GM12891 (cell line): Measurements from ENCODE around the gene SLC35B2.

ENCODE experiments used
- DNase-seq: peaks from one replicate; pipeline ENCODE4 v3.0.0; 2011; ENCODE audit warnings: low spot score; ENCODE audit not compliant: insufficient read length
- FAIRE-seq: peaks from 2 replicates; lab custom pipeline; 2011; peaks lifted over from hg19 to GRCh38; lab: Jason Lieb, UNC
- PAX5 ChIP-seq: IDR thresholded peaks from 2 replicates; pipeline ENCODE4 v1.6.1; 2011; ENCODE audit warnings: low read length, moderate library complexity, mild to moderate bottlenecking; ENCODE audit not compliant: insufficient read depth, severe bottlenecking
- POLR2A ChIP-seq: IDR thresholded peaks from 2 replicates; pipeline ENCODE4 v1.6.1; 2011; ENCODE audit warnings: low read depth, low read length, control low read depth
- POLR2AphosphoS5 ChIP-seq: IDR thresholded peaks from 2 replicates; pipeline ENCODE4 v1.6.1; 2011; ENCODE audit warnings: low read depth, low read length, control low read depth
- POU2F2 ChIP-seq: IDR thresholded peaks from 2 replicates; pipeline ENCODE4 v1.6.1; 2011; ENCODE audit warnings: low read depth, mild to moderate bottlenecking, control low read depth, low read length, moderate library complexity
- SPI1 ChIP-seq: IDR thresholded peaks from 2 replicates; pipeline ENCODE4 v1.6.1; 2011; ENCODE audit warnings: low read depth, low read length, control low read depth
- TAF1 ChIP-seq: IDR thresholded peaks from 2 replicates; pipeline ENCODE4 v1.6.1; 2011; ENCODE audit warnings: low read depth, low read length, control low read depth

The SLC35B2 gene

DNA sequence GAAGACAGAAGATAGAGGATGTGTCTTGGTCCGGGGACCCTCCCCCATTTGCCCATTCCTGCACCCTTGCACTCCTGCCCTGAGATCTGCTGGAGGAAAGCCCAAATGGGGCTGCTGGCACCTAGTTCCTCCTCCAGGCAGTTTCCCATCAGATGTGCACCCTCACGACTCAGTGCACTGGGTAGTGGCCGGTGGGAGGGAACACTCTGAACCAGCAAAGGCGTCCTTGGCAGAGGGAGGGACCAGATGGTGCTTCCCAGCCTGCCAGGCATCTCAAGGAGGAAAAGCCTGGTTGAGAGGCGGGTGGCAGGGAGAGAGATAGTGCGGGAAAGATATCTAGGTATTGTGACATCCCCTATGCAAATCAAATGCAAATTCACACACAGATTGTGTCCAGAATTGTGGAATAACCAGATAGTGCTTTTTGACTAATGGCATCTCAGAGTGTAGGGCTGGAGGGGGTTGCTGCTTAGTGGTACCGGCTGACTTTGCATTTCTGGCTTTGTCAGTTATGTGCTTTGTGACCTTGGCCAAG lies 32.5 kb upstream of the SLC35B2 start:
- no peak for FAIRE-seq
- no peak for TF ChIP-seq POU2F2
- TF ChIP-seq PAX5 = no peak
- TF ChIP-seq TAF1 = no peak
- DNase-seq = no peak

DNA sequence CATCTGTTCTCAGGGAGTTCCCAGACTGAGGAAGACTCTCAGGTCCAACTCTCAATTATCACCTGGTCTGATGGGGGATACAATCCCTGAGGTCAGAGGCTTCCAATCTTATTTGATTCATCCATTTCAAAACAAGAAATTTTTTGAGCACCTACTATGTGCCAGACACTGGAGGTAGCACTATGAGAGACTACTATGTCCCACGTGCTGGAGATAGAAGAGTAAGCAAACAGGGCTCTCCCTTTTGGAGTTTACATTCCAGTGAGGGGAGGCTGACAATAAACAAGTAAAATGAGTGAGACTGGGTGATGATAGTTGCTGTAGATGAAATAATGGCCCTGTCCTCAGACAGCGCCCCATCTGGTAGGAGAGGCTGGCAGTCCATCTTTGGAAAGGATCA lies 29.4 kb upstream of the SLC35B2 start:
- DNase-seq (no peak), FAIRE-seq (no peak)
- TF ChIP-seq TAF1 = no peak
- TF ChIP-seq POLR2AphosphoS5 = no peak
- TF ChIP-seq POU2F2 = no peak
- no peak for TF ChIP-seq POLR2A
- TF ChIP-seq PAX5 = no peak
- TF ChIP-seq SPI1 = no peak

DNA sequence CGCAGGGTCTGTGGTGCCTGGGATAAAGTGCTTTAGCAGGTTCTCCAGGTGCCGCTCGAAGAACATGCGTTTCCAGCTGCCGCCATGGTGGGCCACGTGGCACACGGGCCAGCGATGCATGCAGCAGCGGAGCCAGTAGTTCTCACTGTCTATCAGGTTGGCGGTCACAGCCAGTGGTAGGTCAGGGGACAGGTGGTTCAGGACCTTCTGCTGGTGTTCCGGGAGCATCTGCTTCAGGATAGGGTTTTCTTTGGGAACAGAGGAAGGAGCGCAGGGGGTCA lies 28.9 kb upstream of the SLC35B2 start:
- TF ChIP-seq PAX5 (no peak), TAF1 (no peak), POU2F2 (no peak), SPI1 (no peak), POLR2AphosphoS5 (no peak), POLR2A (no peak)
- FAIRE-seq (no peak), DNase-seq (no peak)

DNA sequence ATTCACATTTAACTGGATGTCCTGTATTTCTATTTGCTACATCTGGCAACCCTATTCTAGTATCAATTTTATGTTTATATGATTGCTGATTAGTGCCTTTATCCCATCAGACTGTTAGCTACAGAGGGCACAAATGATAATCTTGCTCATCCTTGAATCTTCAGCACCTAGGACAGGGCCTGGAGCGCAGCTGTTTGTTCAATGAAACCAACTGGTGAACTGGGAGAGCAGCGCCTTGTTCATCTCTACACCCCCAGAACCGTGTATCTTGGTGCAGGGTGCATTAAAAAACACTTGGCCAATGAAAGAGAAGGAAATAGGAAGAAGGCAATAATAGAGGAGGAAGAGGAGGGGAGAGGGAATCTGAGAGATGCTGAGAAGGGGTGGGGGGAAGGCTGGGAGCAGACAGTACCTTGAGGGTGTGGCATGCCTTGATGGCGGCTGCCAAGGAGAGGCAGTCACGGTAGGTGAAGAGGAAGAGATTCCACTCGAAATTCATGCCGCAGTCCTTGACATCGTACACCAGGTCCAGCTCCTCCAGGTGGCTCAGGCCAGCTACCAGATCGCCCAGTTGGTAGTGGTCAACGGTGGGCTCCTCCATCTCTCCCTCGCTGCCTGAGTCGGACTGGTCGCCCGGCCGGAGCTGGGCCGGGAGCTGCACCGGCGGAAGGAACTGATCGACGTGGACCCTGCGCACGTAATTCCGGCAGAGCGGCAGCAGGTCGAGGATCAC lies 28.4 kb upstream of the SLC35B2 start:
- FAIRE-seq (no peak), DNase-seq (no peak)
- no peak for TF ChIP-seq TAF1
- no peak for TF ChIP-seq POLR2A
- no peak for TF ChIP-seq POLR2AphosphoS5

DNA sequence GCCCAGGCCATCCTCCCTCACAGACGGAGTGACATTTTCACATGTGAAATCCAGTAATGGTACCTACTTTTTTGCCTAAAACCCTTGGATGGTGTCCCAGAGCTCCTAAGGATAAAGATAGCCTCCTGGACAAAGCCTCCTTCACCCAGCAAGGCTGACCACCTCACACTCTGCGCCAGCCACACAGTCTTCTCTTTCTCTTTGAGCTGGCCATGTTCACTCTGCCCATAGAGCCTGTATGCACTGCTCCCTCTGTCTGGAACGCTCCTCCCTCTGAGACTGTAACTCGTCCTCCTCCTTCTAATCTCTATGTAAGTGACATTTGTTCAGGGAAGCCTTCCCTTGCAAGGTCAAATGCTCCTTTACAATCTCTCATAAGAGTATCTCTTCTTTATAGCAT lies 27.5 kb upstream of the SLC35B2 start:
- DNase-seq = no peak
- TF ChIP-seq PAX5 (no peak), POU2F2 (no peak), SPI1 (no peak), TAF1 (no peak), POLR2AphosphoS5 (no peak), POLR2A (no peak)
- FAIRE-seq = no peak

DNA sequence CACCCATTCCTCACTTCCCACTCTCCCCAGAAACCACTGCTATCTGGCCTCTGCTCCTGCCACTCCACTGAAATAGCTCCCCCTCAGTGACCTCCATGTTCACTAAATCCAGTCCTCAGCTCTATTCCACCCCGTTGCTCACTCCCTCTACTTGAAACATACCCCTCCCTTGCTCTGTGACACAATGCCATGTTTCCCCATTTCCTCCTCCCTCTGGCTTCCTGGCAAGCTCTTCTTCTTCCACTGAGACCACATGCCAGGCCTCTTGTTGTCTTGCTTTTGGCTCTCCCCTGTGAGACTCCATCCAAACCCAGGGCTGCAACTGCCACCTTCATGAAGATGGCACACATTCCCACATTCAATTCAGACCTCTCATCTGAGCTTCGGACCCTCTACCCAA lies 26.8 kb upstream of the SLC35B2 start:
- no peak for DNase-seq
- TF ChIP-seq TAF1 (no peak), PAX5 (no peak), POLR2AphosphoS5 (no peak), POU2F2 (no peak), POLR2A (no peak), SPI1 (no peak)
- no peak for FAIRE-seq

DNA sequence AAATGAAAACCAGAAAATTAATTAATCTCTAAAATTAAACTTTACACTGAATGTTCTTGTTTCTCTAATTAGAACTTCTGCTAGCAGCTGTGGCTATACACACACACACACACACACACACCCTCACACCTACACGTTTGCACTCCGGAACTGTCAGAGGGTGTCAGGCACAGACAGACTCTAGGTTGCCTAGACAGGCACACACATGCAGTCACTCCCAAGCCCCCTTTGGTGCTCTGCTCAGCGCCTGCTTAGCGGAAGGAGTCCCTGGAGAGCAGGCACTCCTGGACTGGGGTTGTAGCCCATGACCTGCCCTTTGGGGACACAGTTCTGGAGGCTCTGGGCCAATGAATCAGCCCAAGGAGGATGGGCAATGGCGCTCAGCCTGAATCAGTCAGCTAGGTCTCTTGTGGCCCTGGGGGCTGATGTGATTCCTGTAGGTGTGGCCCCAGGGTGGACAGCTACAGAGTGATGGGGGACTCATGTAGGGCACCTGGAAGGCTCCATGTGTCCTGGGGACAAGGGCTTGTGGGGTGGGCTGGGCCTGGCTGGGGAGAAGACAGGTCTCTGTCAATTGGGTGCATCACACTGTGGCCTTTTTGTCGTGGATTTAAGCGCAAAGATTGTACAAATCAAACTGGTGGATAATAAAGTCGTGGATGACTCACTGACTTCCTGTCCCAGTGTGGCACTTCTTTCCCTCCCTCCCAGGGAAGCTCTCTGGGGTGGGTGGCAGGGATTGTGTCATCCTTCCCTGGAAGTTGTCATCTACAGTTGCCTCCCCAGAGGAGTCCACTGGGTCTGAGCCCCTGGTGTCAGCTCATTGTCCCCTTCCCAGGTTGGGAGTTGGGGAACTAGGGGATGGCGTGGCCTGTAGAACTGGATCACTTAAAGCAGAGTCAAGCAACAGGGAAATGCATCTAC lies 21.7 kb upstream of the SLC35B2 start:
- TF ChIP-seq TAF1 = no peak
- no peak for TF ChIP-seq POLR2AphosphoS5
- no peak for TF ChIP-seq POU2F2
- TF ChIP-seq POLR2A = no peak
- TF ChIP-seq SPI1 = no peak
- TF ChIP-seq PAX5 = no peak
- DNase-seq = no peak
- no peak for FAIRE-seq

DNA sequence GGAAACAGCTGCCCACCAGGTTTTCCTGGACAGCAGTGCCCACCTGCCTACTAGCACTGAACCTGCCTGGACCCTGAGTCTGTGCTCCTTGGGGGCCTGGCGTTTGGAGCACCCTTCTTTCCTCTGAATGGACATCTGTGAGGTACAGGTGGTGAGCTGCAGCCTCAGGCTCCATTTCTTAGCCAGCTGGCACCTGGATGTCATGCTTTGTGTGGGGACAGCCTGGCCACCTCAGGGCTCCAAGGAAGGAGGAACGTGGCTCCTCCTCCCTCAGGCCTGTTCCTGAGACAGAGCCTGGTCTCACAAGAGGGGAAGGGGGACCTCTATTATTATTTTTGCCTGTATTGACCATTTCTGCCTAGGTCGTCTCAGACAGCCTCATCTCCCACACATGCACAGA lies 21.0 kb upstream of the SLC35B2 start:
- TF ChIP-seq POU2F2 = no peak
- FAIRE-seq = no peak

DNA sequence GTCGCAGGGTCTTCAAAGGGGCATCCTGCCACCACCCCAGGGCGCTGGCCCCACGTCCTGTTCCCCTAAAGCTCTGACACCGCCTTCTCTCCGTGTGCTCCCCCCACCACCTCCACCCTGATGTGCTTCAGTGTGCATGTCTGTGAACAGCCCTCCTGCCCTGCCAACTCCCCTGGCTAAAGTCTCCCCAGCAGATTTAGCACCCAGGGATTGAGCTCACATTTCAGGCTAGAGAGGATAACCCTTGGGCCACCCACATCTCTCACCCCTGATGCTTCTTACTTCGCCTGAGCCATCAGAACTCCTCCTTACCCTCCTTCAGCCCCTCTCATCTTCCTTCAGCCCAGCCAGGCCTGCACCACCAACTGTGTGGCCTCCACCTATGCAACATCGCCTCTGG lies 20.4 kb upstream of the SLC35B2 start:
- FAIRE-seq = no peak
- TF ChIP-seq SPI1 = no peak
- TF ChIP-seq PAX5 = no peak
- TF ChIP-seq POLR2AphosphoS5 = no peak
- TF ChIP-seq TAF1 = no peak
- no peak for TF ChIP-seq POU2F2
- TF ChIP-seq POLR2A = no peak
- DNase-seq = no peak

More for the DNA sequence above, 21.0 kb upstream of the SLC35B2 start:
- DNase-seq = no peak
